Heart left ventricle (tissue), 13 donors: ENCODE data around the gene LPP.

Experiments
- POLR2A ChIP-seq, 2 donors: fragments of 450-650 bp; IDR thresholded peaks; one replicate each; pipeline ENCODE4 v1.6.1; 2017; ENCODE audit warnings: antibody characterized with exemption in 2 of 2, mild to moderate bottlenecking in 2 of 2, moderate library complexity in 2 of 2
- TF ChIP-seq, protein P1 (sequence below), 12 donors: fragments of 200-600 bp; sonication (generic) in 4 of 12; IDR thresholded peaks; one replicate each; pipeline versions ENCODE4 v1.5.0 to v1.8.0; 2018 to 2022; ENCODE audit warnings: antibody characterized with exemption in 12 of 12, mild to moderate bottlenecking in 5 of 12
- donor health status: ischemic (EF 13 %, LVEDD 7.1; RV severe dilation, severe dysfunction).
- donor health status: DM: no; HTN: yes; CAD: no.
- donor health status: DM: no; HTN: no; CAD: no.
- donor health status: ischemic (EF 25% LVEDD 6.9; RV normal size, moderate dysfunction).
- donor health status: ischemic (EF 25% LVEDD 5.7; RV mildly dilated, moderate dysfunction).
- donor health status: ischemic (EF 35%, LVEDD 5.7; RV mildly dilated, moderate dysfunction).
- donor health status: nonischemic (EF 11% LVEDD 7.7; RV severe dilation, severe dysfunction).
- donor health status: DM: yes; HTN: yes; CAD: no.
- donor health status: PGD.
- donor health status: ischemic (EF 29% LVEDD 5.4; RV normal size, mild dysfunction).
- donor health status: nonischemic (EF 23%, LVEDD 6.1; RV moderate dilation, normal function).

DNA sequence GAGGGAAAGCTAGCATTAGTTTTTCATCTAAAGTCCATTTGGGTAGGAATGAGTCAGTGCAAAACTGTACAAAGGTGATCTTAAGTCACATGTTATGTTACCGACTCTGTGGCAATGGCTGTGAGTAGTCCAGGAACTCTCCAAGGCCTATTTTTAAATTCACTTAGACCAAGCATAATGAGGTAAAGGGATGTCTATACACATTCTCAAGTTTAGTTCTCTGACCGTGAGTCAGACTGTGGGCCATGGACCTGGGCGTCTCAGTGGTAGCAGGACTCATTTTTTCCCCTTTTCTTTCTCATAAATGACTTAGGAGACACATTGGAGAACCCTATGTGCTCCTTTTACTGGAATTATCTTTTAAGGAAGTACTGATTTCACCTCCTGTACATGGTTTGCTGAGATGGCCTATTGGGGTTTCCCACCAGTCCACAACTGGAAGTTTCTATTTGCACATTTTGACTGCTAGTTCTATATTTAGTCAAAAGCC, 529.1 kb downstream of the LPP start:
- TF ChIP-seq, protein P1, sequence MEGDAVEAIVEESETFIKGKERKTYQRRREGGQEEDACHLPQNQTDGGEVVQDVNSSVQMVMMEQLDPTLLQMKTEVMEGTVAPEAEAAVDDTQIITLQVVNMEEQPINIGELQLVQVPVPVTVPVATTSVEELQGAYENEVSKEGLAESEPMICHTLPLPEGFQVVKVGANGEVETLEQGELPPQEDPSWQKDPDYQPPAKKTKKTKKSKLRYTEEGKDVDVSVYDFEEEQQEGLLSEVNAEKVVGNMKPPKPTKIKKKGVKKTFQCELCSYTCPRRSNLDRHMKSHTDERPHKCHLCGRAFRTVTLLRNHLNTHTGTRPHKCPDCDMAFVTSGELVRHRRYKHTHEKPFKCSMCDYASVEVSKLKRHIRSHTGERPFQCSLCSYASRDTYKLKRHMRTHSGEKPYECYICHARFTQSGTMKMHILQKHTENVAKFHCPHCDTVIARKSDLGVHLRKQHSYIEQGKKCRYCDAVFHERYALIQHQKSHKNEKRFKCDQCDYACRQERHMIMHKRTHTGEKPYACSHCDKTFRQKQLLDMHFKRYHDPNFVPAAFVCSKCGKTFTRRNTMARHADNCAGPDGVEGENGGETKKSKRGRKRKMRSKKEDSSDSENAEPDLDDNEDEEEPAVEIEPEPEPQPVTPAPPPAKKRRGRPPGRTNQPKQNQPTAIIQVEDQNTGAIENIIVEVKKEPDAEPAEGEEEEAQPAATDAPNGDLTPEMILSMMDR (IDR thresholded peaks at IDR 0.05): no peak
- no peak for TF ChIP-seq POLR2A (IDR thresholded peaks at IDR 0.05)
